ENCODE measurements around the gene ZFYVE9. TPM values are rescaled to one million over a fixed set of nuclear protein-coding genes. Genes with fewer than 3 reads are reported as not detected.
A peak's percentile ranks its signal among the peaks of the same experiment; 100 is the strongest.

The ZFYVE9 gene
- total RNA-seq, 1 donor from 2014 or later: 12.1 TPM

- no peak for ATAC-seq
Measured at GRCh38 chr1:52337439-52337838, 195.6 kb downstream of the ZFYVE9 start.

GRCh38 chr1:52341655-52342260 lies 199.9 kb downstream of the ZFYVE9 start:
- no peak for ATAC-seq

GRCh38 chr1:52343979-52344378 lies 202.1 kb downstream of the ZFYVE9 start:
- no peak for ATAC-seq

- no peak for ATAC-seq
Measured at GRCh38 chr1:52345252-52345651, 203.4 kb downstream of the ZFYVE9 start.

GRCh38 chr1:52346653-52347052 lies 204.8 kb downstream of the ZFYVE9 start:
- no peak for ATAC-seq

GRCh38 chr1:52348704-52349300 lies 206.9 kb downstream of the ZFYVE9 start:
- peak; percentile 83 for ATAC-seq

- no peak for ATAC-seq
Measured at GRCh38 chr1:52352690-52353089, 210.8 kb downstream of the ZFYVE9 start.

GRCh38 chr1:52355436-52355835 lies 213.5 kb downstream of the ZFYVE9 start:
- no peak for ATAC-seq

- ATAC-seq: no peak
Measured at GRCh38 chr1:52355847-52356505, 214.1 kb downstream of the ZFYVE9 start.

GRCh38 chr1:52356818-52357355 lies 215.0 kb downstream of the ZFYVE9 start:
- no peak for ATAC-seq

GRCh38 chr1:52357397-52357796 lies 215.5 kb downstream of the ZFYVE9 start:
- ATAC-seq: no peak

- ATAC-seq: no peak
Measured at GRCh38 chr1:52358851-52359497, 217.1 kb downstream of the ZFYVE9 start.

GRCh38 chr1:52359676-52360594 lies 218.0 kb downstream of the ZFYVE9 start:
- ATAC-seq: no peak

GRCh38 chr1:52360595-52360968 lies 218.7 kb downstream of the ZFYVE9 start:
- ATAC-seq: no peak

- no peak for ATAC-seq
Measured at GRCh38 chr1:52364235-52364839, 222.4 kb downstream of the ZFYVE9 start.

GRCh38 chr1:52365071-52365745 lies 223.3 kb downstream of the ZFYVE9 start:
- ATAC-seq: peak; percentile 2

- ATAC-seq: peak; percentile 95
Measured at GRCh38 chr1:52365746-52366516, 224.0 kb downstream of the ZFYVE9 start, which contains the start of gene CC2D1B. CC2D1B (minus strand) TSS chr1:52366205; CDS start chr1:52364620, 1,585 bp downstream.

GRCh38 chr1:52366517-52366827 lies 224.6 kb downstream of the ZFYVE9 start:
- ATAC-seq: no peak

- no peak for ATAC-seq
Measured at GRCh38 chr1:52367272-52367671, 225.4 kb downstream of the ZFYVE9 start.
